PC-3 (cell line): Measurements from ENCODE around the gene AAR2.

Experiments
- EZH2 ChIP-seq: fragments of 300-600 bp; sonication (generic); IDR thresholded peaks from one replicate; pipeline ENCODE4 v1.6.1; 2017; ENCODE audit warnings: antibody characterized with exemption, mild to moderate bottlenecking, low read length; ENCODE audit not compliant: unreplicated experiment
- TF ChIP-seq, protein P1 (sequence below): fragments of 300-600 bp; sonication (generic); conservative IDR thresholded peaks from 2 replicates; pipeline ENCODE4 v1.5.1; 2017; ENCODE audit warnings: antibody characterized with exemption, low read depth, mild to moderate bottlenecking, low read length

DNA sequence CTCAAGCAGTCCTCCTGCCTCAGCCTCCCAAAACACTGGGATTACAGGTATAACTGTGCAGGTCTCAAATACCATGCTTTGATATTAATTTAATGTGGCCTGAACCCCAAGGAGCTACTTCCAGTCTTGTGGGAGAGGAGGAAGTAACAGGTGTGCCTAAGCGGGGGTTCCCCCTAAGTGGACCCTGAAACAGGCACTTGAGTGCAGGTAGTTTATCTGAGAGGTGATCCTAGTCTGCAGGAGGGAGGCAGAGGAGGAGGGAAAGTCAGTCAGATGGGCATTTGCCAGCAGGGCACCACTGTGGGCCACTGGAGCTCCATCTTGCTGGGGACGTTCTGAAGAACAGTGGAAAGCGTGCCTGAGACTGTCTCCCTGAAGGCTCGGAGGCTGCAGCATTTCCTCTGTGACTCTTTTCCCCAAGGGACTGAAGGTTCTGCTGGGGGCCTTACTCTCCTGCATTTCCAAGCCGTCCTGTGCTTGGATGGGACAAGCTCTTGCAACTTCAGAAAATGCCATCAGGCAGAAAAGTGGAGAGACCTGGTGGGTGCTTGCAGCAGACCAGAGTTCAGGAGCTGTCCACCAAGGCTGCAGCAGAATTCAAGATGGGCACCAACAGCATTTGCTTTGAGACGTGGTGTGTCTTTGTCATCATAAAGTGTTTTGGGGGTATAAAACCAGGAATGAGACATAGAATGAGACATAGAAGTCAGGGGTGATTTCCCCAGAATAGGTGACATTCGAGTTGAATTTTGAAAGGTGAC is 65.3 kb downstream of the AAR2 start:
- TF ChIP-seq EZH2 = no peak
- TF ChIP-seq, protein P1, sequence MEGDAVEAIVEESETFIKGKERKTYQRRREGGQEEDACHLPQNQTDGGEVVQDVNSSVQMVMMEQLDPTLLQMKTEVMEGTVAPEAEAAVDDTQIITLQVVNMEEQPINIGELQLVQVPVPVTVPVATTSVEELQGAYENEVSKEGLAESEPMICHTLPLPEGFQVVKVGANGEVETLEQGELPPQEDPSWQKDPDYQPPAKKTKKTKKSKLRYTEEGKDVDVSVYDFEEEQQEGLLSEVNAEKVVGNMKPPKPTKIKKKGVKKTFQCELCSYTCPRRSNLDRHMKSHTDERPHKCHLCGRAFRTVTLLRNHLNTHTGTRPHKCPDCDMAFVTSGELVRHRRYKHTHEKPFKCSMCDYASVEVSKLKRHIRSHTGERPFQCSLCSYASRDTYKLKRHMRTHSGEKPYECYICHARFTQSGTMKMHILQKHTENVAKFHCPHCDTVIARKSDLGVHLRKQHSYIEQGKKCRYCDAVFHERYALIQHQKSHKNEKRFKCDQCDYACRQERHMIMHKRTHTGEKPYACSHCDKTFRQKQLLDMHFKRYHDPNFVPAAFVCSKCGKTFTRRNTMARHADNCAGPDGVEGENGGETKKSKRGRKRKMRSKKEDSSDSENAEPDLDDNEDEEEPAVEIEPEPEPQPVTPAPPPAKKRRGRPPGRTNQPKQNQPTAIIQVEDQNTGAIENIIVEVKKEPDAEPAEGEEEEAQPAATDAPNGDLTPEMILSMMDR = no peak
